Sigmoid colon (tissue), 3 donors: ENCODE measurements around the gene SNX5.

Experiments
- CTCF ChIP-seq, 4 experiments: fragments of 450-650 bp in 3 of 4; fragments of 200-600 bp in 1 of 4; IDR thresholded peaks; one replicate each; pipeline ENCODE4 v1.5.1; 2016 to 2019; ENCODE audit warnings: antibody characterized with exemption in 4 of 4, mild to moderate bottlenecking in 3 of 4, moderate library complexity in 2 of 4
- POLR2A ChIP-seq, 2 donors: fragments of 450-650 bp; IDR thresholded peaks; one replicate each; pipeline ENCODE4 v1.6.1; 2016; ENCODE audit warnings: antibody characterized with exemption in 2 of 2, mild to moderate bottlenecking in 2 of 2, moderate library complexity in 2 of 2

GRCh38 chr20:17896193-17896723 lies 72.3 kb downstream of the SNX5 start:
- TF ChIP-seq CTCF (IDR thresholded peaks at IDR 0.05): no peak
- TF ChIP-seq POLR2A (IDR thresholded peaks at IDR 0.05): no peak
